HepG2 (cell line): ENCODE results near the gene NCOA3. TPM values are rescaled to one million over a fixed set of nuclear protein-coding genes. Genes with fewer than 3 reads are reported as not detected.

Experiments used
- ATF7-NPFF ChIP-seq: sonication (generic); formaldehyde crosslinking; IDR thresholded peaks from 2 replicates; pipeline ENCODE4 v1.8.1; 2023; ENCODE audit warnings: mild to moderate bottlenecking, low read depth, missing genetic modification reagents, moderate library complexity
- ISL2 ChIP-seq: sonication (generic); formaldehyde crosslinking; IDR thresholded peaks from 2 replicates; pipeline ENCODE4 v1.5.0; 2020; ENCODE audit warnings: missing genetic modification reagents
- MYNN ChIP-seq: sonication (generic); formaldehyde crosslinking; IDR thresholded peaks from 2 replicates; pipeline ENCODE4 v1.4.0; 2020; ENCODE audit warnings: mild to moderate bottlenecking, low read depth, missing genetic modification reagents
- NFKBIZ ChIP-seq: IDR thresholded peaks from 2 replicates; pipeline ENCODE4 v1.6.1; 2018; ENCODE audit warnings: missing genetic modification reagents, missing compliant biosample characterization
- RBFOX2 ChIP-seq: fragments of 200-400 bp; formaldehyde crosslinking; IDR thresholded peaks from 2 replicates; pipeline ENCODE4 v1.6.1; 2017; ENCODE audit warnings: low read depth, mild to moderate bottlenecking, low read length
- REL ChIP-seq: sonication (generic); formaldehyde crosslinking; conservative IDR thresholded peaks from 2 replicates; pipeline ENCODE4 v1.8.0; 2022; ENCODE audit warnings: mild to moderate bottlenecking, missing genetic modification reagents, moderate library complexity
- SMARCC2 ChIP-seq: fragments of 450-650 bp; IDR thresholded peaks from 2 replicates; pipeline ENCODE4 v1.6.1; 2017; ENCODE audit warnings: antibody characterized with exemption, mild to moderate bottlenecking
- ZNF20 ChIP-seq: sonication (generic); formaldehyde crosslinking; IDR thresholded peaks from 2 replicates; pipeline ENCODE4 v1.4.0; 2020; ENCODE audit warnings: mild to moderate bottlenecking, moderate library complexity, missing genetic modification reagents
- ZNF30 ChIP-seq: sonication (generic); formaldehyde crosslinking; IDR thresholded peaks from 2 replicates; pipeline ENCODE4 v1.5.0; 2020; ENCODE audit warnings: mild to moderate bottlenecking, missing genetic modification reagents
- ZNF331 ChIP-seq: sonication (generic); formaldehyde crosslinking; IDR thresholded peaks from 2 replicates; pipeline ENCODE4 v1.4.0; 2020; ENCODE audit warnings: missing genetic modification reagents
- ZNF788 ChIP-seq: sonication (generic); formaldehyde crosslinking; IDR thresholded peaks from 2 replicates; pipeline ENCODE4 v1.5.0; 2020; ENCODE audit warnings: mild to moderate bottlenecking, missing genetic modification reagents, borderline replicate concordance
- ZSCAN12 ChIP-seq: sonication (generic); formaldehyde crosslinking; IDR thresholded peaks from 2 replicates; pipeline ENCODE4 v1.9.0; 2021; ENCODE audit warnings: mild to moderate bottlenecking, missing genetic modification reagents
- polyA plus RNA-seq, 8 experiments: library from polyadenylated mRNA; depleted of rRNA in 3 of 8; stranded (reverse) in 7 of 8; unstranded in 1 of 8; fragments of >200 nt; fragmentation: Illumina TruSeq in 4 of 8; extraction: Trizol in 4 of 8; gene quantifications; 2 replicates each; pipeline versions ENCODE4 v1.2.1 to v1.2.3, GENCODE V29; 2011 to 2016; ENCODE audit warnings: low read depth in 4 of 8, missing spikeins in 1 of 8, mixed read lengths in 1 of 8; ENCODE audit not compliant: insufficient read depth in 1 of 8
- total RNA-seq, 5 experiments: library from RNA; depleted of rRNA; stranded (reverse); fragments of >200 nt; fragmentation: Illumina TruSeq; extraction: Trizol; gene quantifications; 2 replicates each; pipeline ENCODE4 v1.2.3, GENCODE V29; 2016; ENCODE audit warnings: low read depth in 1 of 5
- TF ChIP-seq, protein P1 (sequence below): sonication (generic); formaldehyde crosslinking; IDR thresholded peaks from 2 replicates; pipeline ENCODE4 v1.4.0; 2020; ENCODE audit warnings: mild to moderate bottlenecking, missing genetic modification reagents
- TF ChIP-seq, protein P2 (sequence below): sonication (generic); formaldehyde crosslinking; IDR thresholded peaks from 2 replicates; pipeline ENCODE4 v1.9.0; 2021; ENCODE audit warnings: mild to moderate bottlenecking, missing genetic modification reagents
- TF ChIP-seq, protein P3 (sequence below): sonication (generic); formaldehyde crosslinking; IDR thresholded peaks from 2 replicates; pipeline ENCODE4 v1.4.0; 2020; ENCODE audit warnings: missing genetic modification reagents

The NCOA3 gene
- total and polyA plus RNA-seq, 2 of the 13 experiments (the other 11 are each of a cell fraction or from before 2014, with no cell fraction given) = 35.0 to 56.8 TPM

DNA sequence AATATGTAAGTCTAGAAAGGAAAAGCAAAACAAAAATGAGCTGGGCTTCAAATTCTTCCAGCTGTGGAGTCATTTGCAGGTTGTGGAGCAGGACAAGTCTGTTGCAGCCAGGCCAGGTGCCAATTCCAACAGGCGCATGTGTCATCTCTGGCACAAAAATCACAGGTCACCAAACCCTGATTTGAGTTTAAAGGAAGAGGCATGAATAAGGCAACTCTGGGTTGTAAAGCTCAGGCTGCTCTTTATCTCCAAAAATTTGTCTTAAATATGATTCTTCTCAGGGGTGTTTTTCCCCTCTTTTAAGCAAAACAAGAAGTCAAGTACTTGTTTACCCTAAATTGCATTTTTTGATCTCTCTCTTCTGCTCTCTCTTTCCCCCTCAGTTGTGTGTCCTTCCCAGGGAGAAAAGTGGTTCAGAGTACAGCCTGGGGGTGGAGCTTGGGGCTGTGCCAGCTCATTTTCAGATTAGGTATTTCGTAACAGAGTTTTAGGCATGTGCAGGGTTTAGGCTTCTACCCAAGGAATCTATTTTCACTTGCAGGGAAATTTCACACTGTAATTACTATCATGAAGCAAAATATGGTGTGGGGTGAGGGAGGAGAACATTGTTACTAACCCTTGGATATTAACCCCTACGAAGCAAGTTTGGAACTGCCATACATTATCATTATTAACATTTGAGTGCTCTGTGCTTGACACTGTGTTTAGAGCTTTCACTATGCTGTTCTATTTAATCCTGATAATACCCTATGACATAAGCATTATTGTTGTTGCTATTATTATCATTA is 8.3 kb upstream of the NCOA3 start (continued):
- TF ChIP-seq ZNF20 (no peak), ZSCAN12 (CRISPR knock-in tag) (no peak), NFKBIZ (CRISPR knock-in tag) (no peak), ZNF30 (CRISPR knock-in tag) (no peak), RBFOX2 (no peak), ZNF331 (CRISPR knock-in tag) (peak; percentile 90), REL (CRISPR knock-in tag) (no peak), MYNN (no peak), ATF7-NPFF (CRISPR knock-in tag) (peak; percentile 20; the same call in 1 of the 2 replicates), SMARCC2 (no peak), ISL2 (CRISPR knock-in tag) (peak; percentile 82; the same call in 1 of the 2 replicates), ZNF788 (CRISPR knock-in tag) (no peak; the same call in 1 of the 2 replicates)
- TF ChIP-seq, protein P1, sequence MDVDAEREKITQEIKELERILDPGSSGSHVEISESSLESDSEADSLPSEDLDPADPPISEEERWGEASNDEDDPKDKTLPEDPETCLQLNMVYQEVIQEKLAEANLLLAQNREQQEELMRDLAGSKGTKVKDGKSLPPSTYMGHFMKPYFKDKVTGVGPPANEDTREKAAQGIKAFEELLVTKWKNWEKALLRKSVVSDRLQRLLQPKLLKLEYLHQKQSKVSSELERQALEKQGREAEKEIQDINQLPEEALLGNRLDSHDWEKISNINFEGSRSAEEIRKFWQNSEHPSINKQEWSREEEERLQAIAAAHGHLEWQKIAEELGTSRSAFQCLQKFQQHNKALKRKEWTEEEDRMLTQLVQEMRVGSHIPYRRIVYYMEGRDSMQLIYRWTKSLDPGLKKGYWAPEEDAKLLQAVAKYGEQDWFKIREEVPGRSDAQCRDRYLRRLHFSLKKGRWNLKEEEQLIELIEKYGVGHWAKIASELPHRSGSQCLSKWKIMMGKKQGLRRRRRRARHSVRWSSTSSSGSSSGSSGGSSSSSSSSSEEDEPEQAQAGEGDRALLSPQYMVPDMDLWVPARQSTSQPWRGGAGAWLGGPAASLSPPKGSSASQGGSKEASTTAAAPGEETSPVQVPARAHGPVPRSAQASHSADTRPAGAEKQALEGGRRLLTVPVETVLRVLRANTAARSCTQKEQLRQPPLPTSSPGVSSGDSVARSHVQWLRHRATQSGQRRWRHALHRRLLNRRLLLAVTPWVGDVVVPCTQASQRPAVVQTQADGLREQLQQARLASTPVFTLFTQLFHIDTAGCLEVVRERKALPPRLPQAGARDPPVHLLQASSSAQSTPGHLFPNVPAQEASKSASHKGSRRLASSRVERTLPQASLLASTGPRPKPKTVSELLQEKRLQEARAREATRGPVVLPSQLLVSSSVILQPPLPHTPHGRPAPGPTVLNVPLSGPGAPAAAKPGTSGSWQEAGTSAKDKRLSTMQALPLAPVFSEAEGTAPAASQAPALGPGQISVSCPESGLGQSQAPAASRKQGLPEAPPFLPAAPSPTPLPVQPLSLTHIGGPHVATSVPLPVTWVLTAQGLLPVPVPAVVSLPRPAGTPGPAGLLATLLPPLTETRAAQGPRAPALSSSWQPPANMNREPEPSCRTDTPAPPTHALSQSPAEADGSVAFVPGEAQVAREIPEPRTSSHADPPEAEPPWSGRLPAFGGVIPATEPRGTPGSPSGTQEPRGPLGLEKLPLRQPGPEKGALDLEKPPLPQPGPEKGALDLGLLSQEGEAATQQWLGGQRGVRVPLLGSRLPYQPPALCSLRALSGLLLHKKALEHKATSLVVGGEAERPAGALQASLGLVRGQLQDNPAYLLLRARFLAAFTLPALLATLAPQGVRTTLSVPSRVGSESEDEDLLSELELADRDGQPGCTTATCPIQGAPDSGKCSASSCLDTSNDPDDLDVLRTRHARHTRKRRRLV = peak; percentile 84
- TF ChIP-seq, protein P2, sequence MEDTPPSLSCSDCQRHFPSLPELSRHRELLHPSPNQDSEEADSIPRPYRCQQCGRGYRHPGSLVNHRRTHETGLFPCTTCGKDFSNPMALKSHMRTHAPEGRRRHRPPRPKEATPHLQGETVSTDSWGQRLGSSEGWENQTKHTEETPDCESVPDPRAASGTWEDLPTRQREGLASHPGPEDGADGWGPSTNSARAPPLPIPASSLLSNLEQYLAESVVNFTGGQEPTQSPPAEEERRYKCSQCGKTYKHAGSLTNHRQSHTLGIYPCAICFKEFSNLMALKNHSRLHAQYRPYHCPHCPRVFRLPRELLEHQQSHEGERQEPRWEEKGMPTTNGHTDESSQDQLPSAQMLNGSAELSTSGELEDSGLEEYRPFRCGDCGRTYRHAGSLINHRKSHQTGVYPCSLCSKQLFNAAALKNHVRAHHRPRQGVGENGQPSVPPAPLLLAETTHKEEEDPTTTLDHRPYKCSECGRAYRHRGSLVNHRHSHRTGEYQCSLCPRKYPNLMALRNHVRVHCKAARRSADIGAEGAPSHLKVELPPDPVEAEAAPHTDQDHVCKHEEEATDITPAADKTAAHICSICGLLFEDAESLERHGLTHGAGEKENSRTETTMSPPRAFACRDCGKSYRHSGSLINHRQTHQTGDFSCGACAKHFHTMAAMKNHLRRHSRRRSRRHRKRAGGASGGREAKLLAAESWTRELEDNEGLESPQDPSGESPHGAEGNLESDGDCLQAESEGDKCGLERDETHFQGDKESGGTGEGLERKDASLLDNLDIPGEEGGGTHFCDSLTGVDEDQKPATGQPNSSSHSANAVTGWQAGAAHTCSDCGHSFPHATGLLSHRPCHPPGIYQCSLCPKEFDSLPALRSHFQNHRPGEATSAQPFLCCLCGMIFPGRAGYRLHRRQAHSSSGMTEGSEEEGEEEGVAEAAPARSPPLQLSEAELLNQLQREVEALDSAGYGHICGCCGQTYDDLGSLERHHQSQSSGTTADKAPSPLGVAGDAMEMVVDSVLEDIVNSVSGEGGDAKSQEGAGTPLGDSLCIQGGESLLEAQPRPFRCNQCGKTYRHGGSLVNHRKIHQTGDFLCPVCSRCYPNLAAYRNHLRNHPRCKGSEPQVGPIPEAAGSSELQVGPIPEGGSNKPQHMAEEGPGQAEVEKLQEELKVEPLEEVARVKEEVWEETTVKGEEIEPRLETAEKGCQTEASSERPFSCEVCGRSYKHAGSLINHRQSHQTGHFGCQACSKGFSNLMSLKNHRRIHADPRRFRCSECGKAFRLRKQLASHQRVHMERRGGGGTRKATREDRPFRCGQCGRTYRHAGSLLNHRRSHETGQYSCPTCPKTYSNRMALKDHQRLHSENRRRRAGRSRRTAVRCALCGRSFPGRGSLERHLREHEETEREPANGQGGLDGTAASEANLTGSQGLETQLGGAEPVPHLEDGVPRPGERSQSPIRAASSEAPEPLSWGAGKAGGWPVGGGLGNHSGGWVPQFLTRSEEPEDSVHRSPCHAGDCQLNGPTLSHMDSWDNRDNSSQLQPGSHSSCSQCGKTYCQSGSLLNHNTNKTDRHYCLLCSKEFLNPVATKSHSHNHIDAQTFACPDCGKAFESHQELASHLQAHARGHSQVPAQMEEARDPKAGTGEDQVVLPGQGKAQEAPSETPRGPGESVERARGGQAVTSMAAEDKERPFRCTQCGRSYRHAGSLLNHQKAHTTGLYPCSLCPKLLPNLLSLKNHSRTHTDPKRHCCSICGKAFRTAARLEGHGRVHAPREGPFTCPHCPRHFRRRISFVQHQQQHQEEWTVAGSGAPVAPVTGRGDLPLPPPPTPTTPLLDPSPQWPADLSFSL (CRISPR knock-in tag) = peak; percentile 94
- TF ChIP-seq, protein P3, sequence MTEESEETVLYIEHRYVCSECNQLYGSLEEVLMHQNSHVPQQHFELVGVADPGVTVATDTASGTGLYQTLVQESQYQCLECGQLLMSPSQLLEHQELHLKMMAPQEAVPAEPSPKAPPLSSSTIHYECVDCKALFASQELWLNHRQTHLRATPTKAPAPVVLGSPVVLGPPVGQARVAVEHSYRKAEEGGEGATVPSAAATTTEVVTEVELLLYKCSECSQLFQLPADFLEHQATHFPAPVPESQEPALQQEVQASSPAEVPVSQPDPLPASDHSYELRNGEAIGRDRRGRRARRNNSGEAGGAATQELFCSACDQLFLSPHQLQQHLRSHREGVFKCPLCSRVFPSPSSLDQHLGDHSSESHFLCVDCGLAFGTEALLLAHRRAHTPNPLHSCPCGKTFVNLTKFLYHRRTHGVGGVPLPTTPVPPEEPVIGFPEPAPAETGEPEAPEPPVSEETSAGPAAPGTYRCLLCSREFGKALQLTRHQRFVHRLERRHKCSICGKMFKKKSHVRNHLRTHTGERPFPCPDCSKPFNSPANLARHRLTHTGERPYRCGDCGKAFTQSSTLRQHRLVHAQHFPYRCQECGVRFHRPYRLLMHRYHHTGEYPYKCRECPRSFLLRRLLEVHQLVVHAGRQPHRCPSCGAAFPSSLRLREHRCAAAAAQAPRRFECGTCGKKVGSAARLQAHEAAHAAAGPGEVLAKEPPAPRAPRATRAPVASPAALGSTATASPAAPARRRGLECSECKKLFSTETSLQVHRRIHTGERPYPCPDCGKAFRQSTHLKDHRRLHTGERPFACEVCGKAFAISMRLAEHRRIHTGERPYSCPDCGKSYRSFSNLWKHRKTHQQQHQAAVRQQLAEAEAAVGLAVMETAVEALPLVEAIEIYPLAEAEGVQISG (CRISPR knock-in tag) = peak; percentile 61; the same call in 1 of the 2 replicates
